Trophoblast cell (in vitro differentiated cells and primary cell): ENCODE data around the gene CRADD.

ENCODE experiments used
- DNase-seq, 2 donors: peaks; one replicate each; pipeline ENCODE4 v3.0.0-alpha.2; 2016
- H2AFZ ChIP-seq: 2 replicates; pipeline ENCODE4 v1.6.1; 2013; ENCODE audit warnings: low read length, moderate library complexity, mild to moderate bottlenecking; ENCODE audit not compliant: insufficient read depth, poor library complexity
- H2AK5ac ChIP-seq: 2 replicates; pipeline ENCODE4 v1.6.1; 2013; ENCODE audit warnings: mild to moderate bottlenecking, low read length
- H2BK120ac ChIP-seq: 2 replicates; pipeline ENCODE4 v1.6.1; 2013; ENCODE audit warnings: low read length, mild to moderate bottlenecking, moderate library complexity; ENCODE audit not compliant: insufficient read depth, poor library complexity
- H2BK12ac ChIP-seq: 2 replicates; pipeline ENCODE4 v1.6.1; 2013; ENCODE audit warnings: mild to moderate bottlenecking, low read length, moderate library complexity
- H2BK5ac ChIP-seq: 2 replicates; pipeline ENCODE4 v1.6.1; 2013; ENCODE audit warnings: low read length, low read depth, moderate library complexity, mild to moderate bottlenecking; ENCODE audit not compliant: poor library complexity
- H3K14ac ChIP-seq: 2 replicates; pipeline ENCODE4 v1.6.1; 2013; ENCODE audit warnings: mild to moderate bottlenecking, low read length
- H3K18ac ChIP-seq: 2 replicates; pipeline ENCODE4 v1.6.1; 2013; ENCODE audit warnings: mild to moderate bottlenecking, low read length
- H3K23ac ChIP-seq: 2 replicates; pipeline ENCODE4 v1.6.1; 2013; ENCODE audit warnings: low read length
- H3K27ac ChIP-seq: 2 replicates; pipeline ENCODE4 v1.5.1; 2013; ENCODE audit warnings: low read depth, mild to moderate bottlenecking, inconsistent platforms, low read length, moderate library complexity
- H3K27me3 ChIP-seq: 2 replicates; pipeline ENCODE4 v1.6.1; 2013; ENCODE audit warnings: inconsistent platforms, mild to moderate bottlenecking, low read length, moderate library complexity; ENCODE audit not compliant: insufficient read depth
- H3K36me3 ChIP-seq, 2 experiments: 1 replicate in 1 of 2; 2 replicates in 1 of 2; pipeline ENCODE4 v1.6.1; 2013; ENCODE audit warnings: low read length in 2 of 2, mild to moderate bottlenecking in 2 of 2, moderate library complexity in 1 of 2; ENCODE audit not compliant: insufficient read depth in 2 of 2, control insufficient read depth in 1 of 2
- H3K4ac ChIP-seq: 2 replicates; pipeline ENCODE4 v1.6.1; 2013; ENCODE audit warnings: low read depth, mild to moderate bottlenecking, low read length, moderate library complexity
- H3K4me1 ChIP-seq, 2 experiments: 1 replicate in 1 of 2; 2 replicates in 1 of 2; pipeline ENCODE4 v1.6.1; 2013; ENCODE audit warnings: low read length in 2 of 2, mild to moderate bottlenecking in 2 of 2, moderate library complexity in 1 of 2; ENCODE audit not compliant: insufficient read depth in 2 of 2, control insufficient read depth in 1 of 2
- H3K4me2 ChIP-seq: 2 replicates; pipeline ENCODE4 v1.6.1; 2013; ENCODE audit warnings: inconsistent platforms, mild to moderate bottlenecking, low read length, moderate library complexity
- H3K4me3 ChIP-seq: 2 replicates; pipeline ENCODE4 v1.5.1; 2013; ENCODE audit warnings: mild to moderate bottlenecking, low read depth, low read length, inconsistent platforms
- H3K79me1 ChIP-seq: one replicate; pipeline ENCODE4 v1.6.1; 2013; ENCODE audit warnings: low read length
- H3K79me2 ChIP-seq: 2 replicates; pipeline ENCODE4 v1.6.1; 2013; ENCODE audit warnings: low read length, mild to moderate bottlenecking; ENCODE audit not compliant: control insufficient read depth, insufficient read depth, poor library complexity
- H3K9ac ChIP-seq: 2 replicates; pipeline ENCODE4 v1.6.1; 2013; ENCODE audit warnings: mild to moderate bottlenecking, low read length
- H3K9me3 ChIP-seq: 2 replicates; pipeline ENCODE4 v1.6.1; 2013; ENCODE audit warnings: low read depth, mild to moderate bottlenecking, control low read depth, inconsistent platforms, low read length; ENCODE audit not compliant: insufficient read depth
- H4K12ac ChIP-seq: 2 replicates; pipeline ENCODE4 v1.6.1; 2013; ENCODE audit warnings: low read depth, mild to moderate bottlenecking, low read length, moderate library complexity
- H4K8ac ChIP-seq: 2 replicates; pipeline ENCODE4 v1.6.1; 2013; ENCODE audit warnings: low read depth, mild to moderate bottlenecking, low read length, moderate library complexity
- H4K91ac ChIP-seq: one replicate; pipeline ENCODE4 v1.6.1; 2013; ENCODE audit warnings: low read depth, mild to moderate bottlenecking, low read length, moderate library complexity
- WGBS: extraction: QIAGEN DNeasy Blood & Tissue Kit; methylation state at CpG from one replicate; pipeline ENCODE4 v1.1.7; 2013; ENCODE audit warnings: missing lambda C conversion rate; ENCODE audit not compliant: insufficient read length, insufficient coverage; ENCODE audit errors: extremely low coverage; 5-methylcytosine and 5-hydroxymethylcytosine counted together

Gene CRADD

DNA sequence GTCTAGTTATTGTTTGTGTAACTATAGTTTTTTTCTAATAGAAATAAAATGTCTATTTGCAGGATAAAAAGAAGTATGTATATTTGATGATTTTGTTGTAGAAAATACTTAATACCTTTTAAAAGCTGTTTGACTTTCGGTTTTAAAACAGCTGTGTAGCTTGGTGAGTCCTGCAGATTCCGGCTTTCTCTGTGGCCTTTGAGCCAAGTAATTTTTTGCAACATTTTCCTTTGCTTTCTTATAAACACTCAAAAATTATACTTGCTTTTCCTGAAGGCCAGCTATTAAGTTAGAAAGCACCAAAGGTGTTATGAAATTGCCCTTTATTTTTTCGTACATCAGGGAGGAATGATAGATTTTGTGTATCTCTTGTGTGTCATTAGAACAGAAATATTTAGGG lies 63.6 kb downstream of the CRADD start:
- Histone ChIP-seq H4K8ac (no peak overlapping the region), H2AK5ac (no peak overlapping the region), H2AFZ (no peak overlapping the region), H3K27ac (no peak overlapping the region), H3K36me3 (no peaks in the 10 kb centered on the region), H3K23ac (no peak overlapping the region), H4K12ac (no peak overlapping the region), H3K4me2 (no peak overlapping the region), H3K27me3 (no peaks in the 10 kb centered on the region), H2BK12ac (no peak overlapping the region), H3K9me3 (no peaks in the 10 kb centered on the region), H2BK5ac (no peak overlapping the region), H2BK120ac (no peak overlapping the region), H3K4me1 (no peaks in the 10 kb centered on the region), H4K91ac (no peak overlapping the region), H3K4me3 (no peak overlapping the region), H3K4ac (no peak overlapping the region), H3K9ac (no peak overlapping the region), H3K79me2 (no peaks in the 10 kb centered on the region), H3K79me1 (peaks cover 2% of the 10 kb centered on the region), H3K18ac (no peak overlapping the region), H3K14ac (no peak overlapping the region)
- DNase-seq, result no peak
- no CpG with 5 or more reads among the region's 3 CpGs for WGBS

DNA sequence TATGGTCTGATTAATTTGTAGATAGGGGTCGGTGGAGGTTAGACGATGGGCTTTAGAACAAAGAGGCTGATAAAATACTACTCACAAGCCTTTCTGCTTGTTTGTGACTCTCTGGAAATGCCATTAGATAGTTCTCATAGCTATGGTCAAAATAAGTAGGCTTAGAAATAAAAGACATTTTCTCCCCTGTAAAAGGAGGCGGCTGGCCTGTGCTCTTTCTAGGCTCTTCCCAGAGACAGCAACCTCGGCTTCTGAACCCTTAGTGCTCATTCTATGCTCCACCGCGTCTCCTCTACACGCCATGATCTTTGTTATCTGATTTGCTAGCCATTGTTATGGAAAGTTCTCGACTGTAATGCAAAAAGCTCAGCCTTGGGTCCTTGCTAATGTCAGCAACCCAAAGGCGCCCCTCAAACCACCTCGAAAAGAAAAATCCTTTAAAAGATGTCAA lies 64.5 kb downstream of the CRADD start:
- Histone ChIP-seq H2BK12ac (no peak overlapping the region), H4K12ac (no peak overlapping the region), H3K79me1 (peaks cover 2% of the 10 kb centered on the region), H3K4me3 (no peak overlapping the region), H3K18ac (no peak overlapping the region), H2AFZ (peak overlapping the region; percentile 17), H3K9me3 (no peaks in the 10 kb centered on the region), H3K27ac (peak overlapping the region; percentile 60), H4K8ac (peak overlapping the region; percentile 40), H3K14ac (no peak overlapping the region), H4K91ac (peak overlapping the region; percentile 19), H3K23ac (no peak overlapping the region), H3K36me3 (no peaks in the 10 kb centered on the region), H3K4me2 (peak overlapping the region; percentile 78), H2BK120ac (no peak overlapping the region), H3K9ac (no peak overlapping the region), H3K27me3 (no peaks in the 10 kb centered on the region), H3K4ac (no peak overlapping the region), H3K4me1 (no peaks in the 10 kb centered on the region), H2BK5ac (peak overlapping the region; percentile 12), H2AK5ac (no peak overlapping the region), H3K79me2 (no peaks in the 10 kb centered on the region)
- WGBS, result no CpG with 5 or more reads among the region's 10 CpGs
- DNase-seq, result no peak

DNA sequence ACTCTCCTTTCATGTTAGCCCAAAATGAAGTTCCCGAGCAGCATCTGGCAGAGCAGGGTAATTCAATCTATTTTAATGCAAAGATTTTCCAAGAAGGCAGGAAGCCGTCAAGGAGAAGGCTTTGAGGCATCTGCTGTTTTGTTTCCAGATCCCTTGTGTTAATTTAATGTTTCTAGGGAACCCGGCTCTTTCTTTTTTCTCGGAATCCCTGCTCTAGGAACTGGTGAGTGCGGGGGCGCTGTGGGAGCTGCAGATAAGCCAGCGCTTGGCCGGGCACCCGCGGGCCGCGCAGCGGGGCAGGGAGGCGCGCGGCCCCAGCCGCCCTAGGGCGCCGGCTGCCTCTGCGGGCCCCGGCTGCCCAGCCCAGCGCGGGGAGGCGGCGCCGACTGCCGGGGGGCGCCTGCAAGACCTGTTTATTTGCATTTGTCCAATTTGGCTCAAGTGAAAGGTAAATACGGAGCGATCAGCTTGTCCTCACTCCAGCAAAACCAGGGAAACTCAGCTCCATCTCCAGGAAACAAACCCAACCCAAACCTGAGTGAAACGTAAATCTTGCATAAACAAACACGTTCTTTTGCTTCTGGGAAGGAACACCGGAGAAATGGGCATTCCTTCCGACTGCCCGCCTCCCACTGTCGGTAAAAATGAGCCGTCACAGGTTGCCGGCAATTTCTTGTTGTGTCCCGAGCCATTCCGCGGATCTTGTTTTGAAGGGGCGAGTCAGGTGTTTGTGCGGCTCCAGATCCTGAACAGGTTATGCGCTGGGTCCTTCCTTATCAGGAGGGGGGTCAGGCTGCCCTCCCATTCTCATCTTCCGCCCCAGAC lies 65.1 kb downstream of the CRADD start:
- Histone ChIP-seq H3K4me2 (peak overlapping the region; percentile 78), H3K27me3 (no peaks in the 10 kb centered on the region), H4K8ac (peak overlapping the region; percentile 40), H3K14ac (no peak overlapping the region), H3K79me1 (peaks cover 2% of the 10 kb centered on the region), H2BK12ac (no peak overlapping the region), H3K36me3 (no peaks in the 10 kb centered on the region), H4K91ac (peak overlapping the region; percentile 16), H3K18ac (no peak overlapping the region), H3K27ac (peak overlapping the region; percentile 60), H3K4me3 (peak overlapping the region; percentile 74), H4K12ac (no peak overlapping the region), H3K4ac (no peak overlapping the region), H3K9me3 (no peaks in the 10 kb centered on the region), H2AFZ (peak overlapping the region; percentile 56), H3K9ac (peak overlapping the region; percentile 28), H2AK5ac (no peak overlapping the region), H2BK120ac (no peak overlapping the region), H3K23ac (no peak overlapping the region), H2BK5ac (peak overlapping the region; percentile 12), H3K79me2 (no peaks in the 10 kb centered on the region), H3K4me1 (no peaks in the 10 kb centered on the region)
- WGBS, result no CpG with 5 or more reads among the region's 45 CpGs
- DNase-seq, result peak; percentile 65 to 77

DNA sequence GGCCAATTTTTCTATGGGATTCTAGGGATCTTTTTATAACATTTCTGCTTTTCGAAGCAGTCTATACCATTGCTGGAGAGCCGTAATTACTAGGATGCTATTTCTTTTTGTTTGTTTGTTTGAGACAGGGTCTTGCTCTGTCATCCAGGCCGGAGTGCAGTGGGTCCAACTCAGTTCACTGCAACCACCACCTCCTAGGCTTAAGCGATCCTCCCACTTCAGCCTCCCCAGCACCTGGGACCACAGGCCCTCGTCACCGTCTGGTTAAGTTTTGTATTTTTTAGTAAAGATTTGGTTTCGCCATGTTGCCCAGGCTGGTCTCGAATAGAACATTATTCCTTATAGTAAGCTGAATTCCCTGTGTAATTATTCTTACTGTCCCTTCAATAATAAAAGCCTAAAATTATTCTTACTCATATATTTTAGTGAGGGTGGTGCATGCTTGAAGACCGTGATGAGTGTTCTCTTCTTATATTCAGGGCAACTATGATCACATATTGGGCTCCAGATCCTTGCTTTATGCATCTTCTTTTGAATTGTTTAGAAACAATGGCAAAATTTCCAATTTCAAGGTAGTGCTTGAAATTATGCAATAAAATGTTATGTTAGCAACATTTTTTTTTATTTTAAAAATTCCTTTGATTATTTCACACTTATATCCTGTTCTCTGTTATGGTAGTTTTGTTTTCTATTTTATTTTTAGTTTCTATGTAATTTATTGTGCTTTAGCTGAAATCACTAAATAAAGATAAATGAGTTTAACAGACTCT lies 66.2 kb downstream of the CRADD start:
- Histone ChIP-seq H2AK5ac (no peak overlapping the region), H3K4ac (no peak overlapping the region)

More for the DNA sequence above, 66.2 kb downstream of the CRADD start:
- Histone ChIP-seq H3K4me3 (no peak overlapping the region), H3K4me2 (no peak overlapping the region), H3K79me2 (no peaks in the 10 kb centered on the region), H4K91ac (no peak overlapping the region), H3K27ac (no peak overlapping the region), H3K14ac (no peak overlapping the region), H3K9ac (no peak overlapping the region), H3K23ac (no peak overlapping the region), H2AFZ (no peak overlapping the region), H4K12ac (no peak overlapping the region), H3K9me3 (no peaks in the 10 kb centered on the region), H4K8ac (no peak overlapping the region), H3K27me3 (no peaks in the 10 kb centered on the region), H3K18ac (no peak overlapping the region), H2BK120ac (no peak overlapping the region), H3K4me1 (no peaks in the 10 kb centered on the region), H2BK12ac (no peak overlapping the region), H3K36me3 (no peaks in the 10 kb centered on the region), H2BK5ac (no peak overlapping the region), H3K79me1 (peaks cover 2% of the 10 kb centered on the region)
- WGBS, result no CpG with 5 or more reads among the region's 9 CpGs
- no peak for DNase-seq
